Smooth muscle cell of the brain vasculature (primary cell): Measurements from ENCODE around the gene SLCO4A1.

Experiments
- DNase-seq: peaks from one replicate; pipeline ENCODE4 v3.0.0-alpha.2; 2012; ENCODE audit warnings: low read depth, low spot score

The SLCO4A1 gene

GRCh38 chr20:62638679-62639406 lies 3.5 kb upstream of the SLCO4A1 start:
- DNase-seq, result no peak

GRCh38 chr20:62639765-62640164 lies 2.5 kb upstream of the SLCO4A1 start:
- no peak for DNase-seq

DNA sequence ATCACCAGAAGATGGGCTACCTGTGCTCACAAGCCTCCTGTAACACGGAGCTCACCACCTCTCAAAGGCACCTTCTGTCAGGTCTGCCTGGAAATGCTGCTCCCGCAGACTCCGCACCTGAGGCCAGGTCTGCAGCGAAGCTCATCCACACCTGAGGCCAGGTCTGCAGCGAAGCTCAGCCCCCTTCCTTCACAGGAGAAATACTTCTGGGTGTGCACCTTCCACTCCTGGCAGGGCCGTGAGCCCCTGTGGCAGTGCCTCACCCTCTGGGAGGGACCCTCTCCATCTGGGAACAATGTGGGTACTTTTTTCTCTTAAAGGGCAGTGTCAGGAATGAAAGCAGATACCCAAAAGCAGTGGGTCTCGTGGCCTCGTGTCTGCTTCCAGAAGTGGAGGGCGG lies 1.4 kb upstream of the SLCO4A1 start:
- no peak for DNase-seq

DNA sequence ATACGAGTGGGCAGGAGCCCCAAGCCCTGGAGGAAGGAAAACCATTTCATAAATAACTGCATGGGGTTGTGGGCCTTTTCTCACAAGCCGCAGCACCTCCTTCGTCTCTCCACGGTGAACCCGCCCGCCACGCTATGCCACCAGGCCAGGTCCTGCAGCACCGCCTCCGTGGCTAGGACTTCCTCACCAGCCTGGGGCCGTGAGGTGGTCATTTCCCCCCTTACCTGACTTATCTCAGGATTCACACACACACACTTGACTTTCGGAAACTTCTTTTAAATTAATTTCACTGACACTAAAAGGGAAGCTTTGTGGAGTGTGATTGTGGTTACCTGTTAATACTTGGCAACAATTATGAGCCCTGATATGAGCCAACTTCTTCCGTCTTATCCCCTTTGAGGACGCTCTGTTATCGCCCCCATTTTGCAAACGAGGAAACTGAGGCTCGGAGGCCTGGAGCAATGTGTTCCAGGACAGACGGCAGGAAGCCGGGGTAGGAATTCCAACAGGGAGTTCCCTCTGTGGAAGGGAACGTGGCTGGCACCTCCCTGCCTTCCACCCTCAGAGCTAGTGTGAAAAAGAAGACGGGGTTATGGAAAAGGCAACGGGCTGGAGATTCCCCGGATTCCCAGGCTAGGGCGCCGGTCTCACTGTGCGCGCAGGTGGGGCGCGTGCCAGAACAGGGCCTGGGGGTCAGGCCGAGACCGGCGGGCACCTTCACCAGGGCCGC lies 817 bp upstream of the SLCO4A1 start:
- no peak for DNase-seq

GRCh38 chr20:62642666-62643520 lies 590 bp downstream of the SLCO4A1 start:
- no peak for DNase-seq

GRCh38 chr20:62643521-62644043 lies 1.3 kb downstream of the SLCO4A1 start:
- no peak for DNase-seq

- DNase-seq, result no peak
Measured at GRCh38 chr20:62644044-62644795, 1.9 kb downstream of the SLCO4A1 start.

DNA sequence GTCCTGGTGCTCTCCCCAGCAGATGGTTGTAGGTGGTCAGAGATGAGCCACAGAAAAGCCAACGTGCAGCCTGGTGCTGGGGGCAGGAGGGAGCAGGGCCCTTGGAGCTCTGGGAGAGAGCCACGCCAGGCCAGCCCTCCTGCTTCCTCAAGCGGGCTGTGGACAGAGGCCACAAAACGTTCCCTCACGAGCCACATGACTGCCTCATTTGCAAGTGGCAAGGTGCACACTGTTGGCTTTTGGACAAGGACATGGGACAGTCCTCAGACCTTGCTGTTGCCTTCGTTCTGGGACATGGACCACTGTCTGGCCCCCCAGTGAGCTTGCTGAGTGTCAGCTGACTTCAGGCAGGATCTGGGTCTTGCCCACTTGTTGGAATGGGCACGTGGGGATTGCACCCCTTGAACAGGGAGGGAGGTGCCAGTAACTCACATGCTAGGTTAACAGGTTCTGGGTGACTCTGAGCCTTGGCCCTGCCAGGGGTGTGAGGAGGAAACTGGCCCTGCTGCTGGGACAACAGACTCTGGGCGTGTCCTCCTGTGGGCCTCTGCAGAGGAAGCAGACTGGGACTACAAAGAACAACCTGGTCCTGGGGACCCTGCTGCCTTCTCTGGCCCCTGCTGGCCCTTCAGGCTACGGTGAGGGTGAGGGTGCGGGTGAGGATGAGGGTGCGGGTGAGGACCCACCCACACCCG lies 2.6 kb downstream of the SLCO4A1 start:
- no peak for DNase-seq

DNA sequence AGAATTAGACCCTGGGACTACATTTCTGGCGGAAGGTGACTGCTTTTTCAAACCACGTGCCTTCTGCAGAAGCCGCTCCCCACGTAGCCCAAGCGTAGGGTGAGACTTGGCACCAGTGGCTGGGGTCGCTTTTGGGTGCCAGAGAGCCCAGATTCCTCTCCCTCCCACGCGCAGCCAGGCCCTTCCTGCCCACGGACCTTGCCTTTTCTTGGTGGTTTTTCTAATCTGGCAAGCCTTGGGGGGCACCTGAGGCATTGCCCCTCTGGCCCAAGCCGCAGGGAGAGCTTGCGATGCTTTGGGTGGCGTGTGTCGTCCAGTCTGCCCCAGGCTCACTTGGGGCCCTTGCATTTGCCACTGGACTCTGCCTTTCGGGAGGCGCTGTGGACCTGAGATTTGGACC lies 3.3 kb downstream of the SLCO4A1 start:
- DNase-seq, result no peak

GRCh38 chr20:62646851-62647520 lies 4.7 kb downstream of the SLCO4A1 start:
- no peak for DNase-seq

GRCh38 chr20:62647521-62648317 lies 5.4 kb downstream of the SLCO4A1 start:
- no peak for DNase-seq

GRCh38 chr20:62648318-62648995 lies 6.2 kb downstream of the SLCO4A1 start:
- DNase-seq, result no peak

GRCh38 chr20:62649140-62649539 lies 6.8 kb downstream of the SLCO4A1 start:
- no peak for DNase-seq

- DNase-seq, result no peak
Measured at GRCh38 chr20:62650551-62651284, 8.4 kb downstream of the SLCO4A1 start.

DNA sequence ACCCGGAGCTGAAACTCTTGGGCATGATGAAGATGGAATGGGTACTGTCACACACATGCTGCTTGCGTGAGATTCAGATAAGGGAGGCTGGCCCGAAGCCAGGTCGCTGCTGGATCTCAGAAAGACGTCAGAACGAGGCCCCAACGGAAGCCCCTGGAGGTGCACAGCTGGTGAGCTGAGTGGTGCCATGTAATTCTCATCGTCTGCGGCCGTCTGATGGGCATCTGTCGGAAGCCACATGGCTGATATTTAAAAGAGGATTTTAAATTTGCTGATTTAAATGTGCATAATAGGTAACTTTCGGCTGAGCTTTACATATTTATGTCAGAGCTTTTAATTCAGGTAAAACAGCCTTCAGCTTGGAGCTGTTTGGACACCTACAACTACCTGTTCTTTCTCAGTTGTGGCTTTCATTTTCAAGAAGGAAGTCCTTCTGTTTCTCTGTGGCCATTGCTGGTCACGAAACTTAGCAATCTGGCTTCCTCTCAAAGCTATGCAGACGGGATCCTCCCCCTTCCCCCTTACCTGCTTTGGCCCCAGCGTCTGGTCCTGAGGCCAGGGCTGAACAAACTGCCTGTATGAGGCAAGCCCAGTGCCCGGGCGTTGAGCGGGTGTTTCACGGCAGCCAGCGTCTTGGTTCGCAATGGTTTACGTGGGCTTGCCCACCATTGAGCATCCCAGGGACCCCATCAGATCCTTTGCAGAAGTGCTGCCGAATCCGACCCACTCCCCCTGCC lies 9.2 kb downstream of the SLCO4A1 start:
- DNase-seq, result no peak

DNA sequence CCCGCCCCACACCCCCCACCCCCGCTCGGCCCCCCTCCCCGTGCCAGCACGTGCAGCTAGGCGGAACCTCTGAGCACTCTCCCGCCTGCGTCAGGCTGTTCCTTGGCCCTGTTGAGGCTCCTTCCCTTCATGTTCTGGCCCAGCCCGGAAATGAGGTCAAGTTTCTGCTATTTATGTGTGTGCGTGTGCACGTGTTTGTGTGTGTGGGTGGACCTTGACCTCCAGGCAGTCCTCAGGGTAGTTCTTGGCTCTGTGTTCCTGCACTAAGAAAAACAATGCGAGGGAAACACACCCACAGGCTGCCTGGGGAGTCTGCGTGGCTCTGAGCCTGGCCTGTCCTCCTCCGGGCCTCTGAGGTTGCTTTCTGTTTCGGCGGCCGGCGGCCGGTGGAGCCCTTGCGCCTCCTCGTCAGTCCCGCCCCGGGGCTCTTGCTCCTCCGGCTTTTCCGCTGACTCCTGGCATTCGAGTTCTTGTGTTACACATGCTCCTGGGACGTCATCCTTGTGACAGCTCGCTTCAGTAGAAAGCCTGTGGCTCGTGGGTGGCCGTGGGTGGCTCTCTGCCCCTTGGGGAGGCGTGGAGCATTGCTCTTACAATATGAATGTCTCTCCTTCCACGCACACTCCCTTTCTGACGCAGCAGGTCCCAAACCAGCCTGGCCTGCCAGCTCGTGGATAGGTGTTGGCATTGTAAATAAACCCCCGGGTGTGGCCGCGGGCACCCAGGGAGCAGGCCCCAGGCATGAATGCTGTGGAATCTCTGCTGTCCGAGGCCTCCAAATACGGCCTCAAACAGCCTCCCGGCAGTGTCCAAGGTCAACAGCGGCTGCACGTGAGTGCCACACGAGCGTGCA lies 10.0 kb downstream of the SLCO4A1 start:
- peak; percentile 90 for DNase-seq
